Keratinocyte (primary cell): ENCODE measurements around the gene DACH1. TPM values are rescaled to one million over a fixed set of nuclear protein-coding genes. Genes with fewer than 3 reads are reported as not detected.

Experiments used
- DNase-seq: peaks from one replicate; pipeline ENCODE4 v3.0.0-alpha.2; 2011; ENCODE audit warnings: low read depth, missing footprints, low spot score
- FAIRE-seq: peaks from 2 replicates; lab custom pipeline; 2011; peaks lifted over from hg19 to GRCh38; lab: Jason Lieb, UNC
- H2AFZ ChIP-seq: 2 replicates; pipeline ENCODE4 v1.6.0; 2012; ENCODE audit warnings: low read length, control low read depth, inconsistent platforms; ENCODE audit not compliant: control insufficient read depth
- H3K27ac ChIP-seq: 2 replicates; pipeline ENCODE4 v1.5.1; 2011; ENCODE audit warnings: low read length; ENCODE audit not compliant: control insufficient read depth, insufficient read depth
- H3K27me3 ChIP-seq: 3 replicates; pipeline ENCODE4 v1.6.0; 2011; ENCODE audit warnings: low read length; ENCODE audit not compliant: control insufficient read depth, insufficient read depth; ENCODE audit errors: extremely low read depth
- H3K36me3 ChIP-seq, 2 experiments: 2 replicates in 1 of 2; 3 replicates in 1 of 2; pipeline ENCODE4 v1.5.1; 2011; ENCODE audit warnings: low read length in 2 of 2, mild to moderate bottlenecking in 1 of 2; ENCODE audit not compliant: control insufficient read depth in 2 of 2, insufficient read depth in 2 of 2; ENCODE audit errors: extremely low read depth in 1 of 2
- H3K4me1 ChIP-seq: 3 replicates; pipeline ENCODE4 v1.5.1; 2011; ENCODE audit warnings: low read length; ENCODE audit not compliant: control insufficient read depth, insufficient read depth; ENCODE audit errors: extremely low read depth
- H3K4me2 ChIP-seq: 3 replicates; pipeline ENCODE4 v1.6.0; 2011; ENCODE audit warnings: low read depth, low read length; ENCODE audit not compliant: control insufficient read depth, insufficient read depth; ENCODE audit errors: extremely low read depth
- H3K4me3 ChIP-seq, 3 experiments: fragments of 200-600 bp in 1 of 3; sonication (generic) in 1 of 3; 2 replicates in 2 of 3; 3 replicates in 1 of 3; pipeline ENCODE4 v1.5.1; 2011 to 2016; ENCODE audit warnings: low read length in 3 of 3, mild to moderate bottlenecking in 3 of 3, control low read depth in 2 of 3, inconsistent platforms in 1 of 3, low read depth in 1 of 3, mixed read lengths in 1 of 3, mixed run types in 1 of 3, moderate library complexity in 1 of 3; ENCODE audit not compliant: control insufficient read depth in 2 of 3, insufficient read depth in 2 of 3; ENCODE audit errors: extremely low read depth in 1 of 3
- H3K79me2 ChIP-seq: 2 replicates; pipeline ENCODE4 v1.6.0; 2012; ENCODE audit warnings: low read length; ENCODE audit not compliant: control insufficient read depth, insufficient read depth
- H3K9ac ChIP-seq: 3 replicates; pipeline ENCODE4 v1.6.0; 2011; ENCODE audit warnings: low read length; ENCODE audit not compliant: control insufficient read depth, insufficient read depth; ENCODE audit errors: extremely low read depth
- H3K9me1 ChIP-seq: 3 replicates; pipeline ENCODE4 v1.6.0; 2011; ENCODE audit warnings: low read length; ENCODE audit not compliant: control insufficient read depth, insufficient read depth; ENCODE audit errors: extremely low read depth
- H3K9me3 ChIP-seq: 2 replicates; pipeline ENCODE4 v1.5.1; 2012; ENCODE audit warnings: low read depth, low read length; ENCODE audit not compliant: control insufficient read depth
- H4K20me1 ChIP-seq: 3 replicates; pipeline ENCODE4 v1.6.0; 2011; ENCODE audit warnings: low read length; ENCODE audit not compliant: control insufficient read depth, insufficient read depth; ENCODE audit errors: extremely low read depth
- EZH2 ChIP-seq: IDR thresholded peaks from one replicate; pipeline ENCODE4 v1.6.1; 2012; ENCODE audit warnings: inconsistent platforms, mild to moderate bottlenecking, low read length, moderate library complexity
- dilution Hi-C: fragments of 300-500 bp; cut with MboI; formaldehyde crosslinking; loops from one replicate; pipeline ENCODE4 v1.7.0; 2020; ENCODE audit warnings: low sequenced_read_pairs; ENCODE audit not compliant: extremely low pct_ligation_motif_present
- polyA plus RNA-seq, 5 experiments: library from polyadenylated mRNA; depleted of rRNA in 3 of 5; stranded (reverse) in 3 of 5; stranded (forward) in 1 of 5; unstranded in 1 of 5; fragments of >200 nt; gene quantifications; 1 replicate in 1 of 5; 2 replicates in 3 of 5; 3 replicates in 1 of 5; pipeline versions ENCODE4 v1.2.1 to v1.2.3, GENCODE V29; 2011 to 2012; ENCODE audit warnings: missing spikeins in 2 of 5, low read depth in 1 of 5, low replicate concordance in 1 of 5
- TF ChIP-seq, protein P1 (sequence below), 3 experiments: IDR thresholded peaks in 1 of 3; conservative IDR thresholded peaks in 1 of 3; optimal IDR thresholded peaks in 1 of 3; 2 replicates in 2 of 3; 3 replicates in 1 of 3; pipeline versions ENCODE3 to v1.5.1; 2011; ENCODE audit warnings: low read length in 3 of 3, mild to moderate bottlenecking in 3 of 3, moderate library complexity in 2 of 3, control low read depth in 1 of 3, inconsistent platforms in 1 of 3; ENCODE audit not compliant: insufficient read depth in 2 of 3; ENCODE audit errors: extremely low read depth in 1 of 3

The DACH1 gene
- polyA plus RNA-seq, 1 donor (not counting 4 experiments of a cell fraction or from before 2014, with no cell fraction given), result not detected

DNA sequence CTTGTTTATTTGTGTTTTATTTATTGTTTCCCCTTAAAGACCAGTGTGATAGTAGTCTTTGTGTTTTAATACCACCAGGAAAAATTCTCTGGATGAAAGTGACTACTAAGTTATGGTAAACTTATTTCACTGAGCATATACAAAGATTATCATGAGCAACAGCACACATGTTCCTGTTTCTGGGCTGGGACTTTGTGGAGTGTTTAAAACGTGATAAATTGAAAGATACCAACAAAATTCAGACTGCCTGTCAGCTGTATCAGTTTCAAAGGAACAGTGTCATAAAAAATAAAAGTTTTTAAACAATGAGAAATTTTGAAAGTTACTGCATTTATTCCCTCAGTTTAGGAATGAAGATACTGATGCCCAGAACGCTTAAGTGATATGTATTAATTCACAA lies 259.4 kb downstream of the DACH1 start:
- FAIRE-seq (no peak), DNase-seq (no peak)
- H2AFZ ChIP-seq, result no peak overlapping the region
- no peaks in the 10 kb centered on the region for H3K4me1 ChIP-seq
- no peaks in the 10 kb centered on the region for H3K36me3 ChIP-seq
- dilution Hi-C loops, result no loop called here
- H3K4me2 ChIP-seq, result no peak overlapping the region
- H3K9ac ChIP-seq, result no peak overlapping the region
- H3K4me3 ChIP-seq, result no peak overlapping the region
- H3K79me2 ChIP-seq, result no peaks in the 10 kb centered on the region
- no peaks in the 10 kb centered on the region for H3K9me3 ChIP-seq
- TF ChIP-seq, protein P1, sequence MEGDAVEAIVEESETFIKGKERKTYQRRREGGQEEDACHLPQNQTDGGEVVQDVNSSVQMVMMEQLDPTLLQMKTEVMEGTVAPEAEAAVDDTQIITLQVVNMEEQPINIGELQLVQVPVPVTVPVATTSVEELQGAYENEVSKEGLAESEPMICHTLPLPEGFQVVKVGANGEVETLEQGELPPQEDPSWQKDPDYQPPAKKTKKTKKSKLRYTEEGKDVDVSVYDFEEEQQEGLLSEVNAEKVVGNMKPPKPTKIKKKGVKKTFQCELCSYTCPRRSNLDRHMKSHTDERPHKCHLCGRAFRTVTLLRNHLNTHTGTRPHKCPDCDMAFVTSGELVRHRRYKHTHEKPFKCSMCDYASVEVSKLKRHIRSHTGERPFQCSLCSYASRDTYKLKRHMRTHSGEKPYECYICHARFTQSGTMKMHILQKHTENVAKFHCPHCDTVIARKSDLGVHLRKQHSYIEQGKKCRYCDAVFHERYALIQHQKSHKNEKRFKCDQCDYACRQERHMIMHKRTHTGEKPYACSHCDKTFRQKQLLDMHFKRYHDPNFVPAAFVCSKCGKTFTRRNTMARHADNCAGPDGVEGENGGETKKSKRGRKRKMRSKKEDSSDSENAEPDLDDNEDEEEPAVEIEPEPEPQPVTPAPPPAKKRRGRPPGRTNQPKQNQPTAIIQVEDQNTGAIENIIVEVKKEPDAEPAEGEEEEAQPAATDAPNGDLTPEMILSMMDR (optimal IDR thresholded peaks at IDR 0.05 in 1 of 3, IDR thresholded peaks at IDR 0.05 in 1 of 3, conservative IDR thresholded peaks at IDR 0.05 in 1 of 3; ENCODE audit: extremely low read depth in 1 of 3, insufficient read depth in 2 of 3, low read length in 3 of 3), result no peak
- no peak for TF ChIP-seq EZH2
- no peaks in the 10 kb centered on the region for H4K20me1 ChIP-seq
- H3K27ac ChIP-seq, result no peak overlapping the region
- H3K9me1 ChIP-seq, result no peaks in the 10 kb centered on the region
- no peaks in the 10 kb centered on the region for H3K27me3 ChIP-seq

DNA sequence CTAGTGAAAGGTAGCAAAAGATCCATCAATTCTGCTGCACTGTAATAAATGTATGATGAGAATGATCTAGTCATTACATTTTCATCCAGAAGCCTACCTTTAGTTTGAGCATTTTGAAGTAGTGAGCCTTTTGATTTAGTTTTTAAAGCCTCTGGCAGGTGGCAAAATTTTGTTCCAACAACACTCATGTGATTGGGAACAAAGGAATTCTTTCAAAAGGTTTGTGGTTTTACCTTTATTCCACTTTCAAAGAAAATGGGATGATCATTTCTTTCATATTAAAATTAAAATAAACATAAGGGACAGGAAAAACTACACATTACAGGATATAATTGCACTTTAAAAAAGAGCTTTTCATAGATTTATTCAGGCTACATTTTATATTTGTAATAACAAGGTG lies 260.2 kb downstream of the DACH1 start:
- TF ChIP-seq EZH2, result no peak
- TF ChIP-seq, protein P1 (optimal IDR thresholded peaks at IDR 0.05 in 1 of 3, IDR thresholded peaks at IDR 0.05 in 1 of 3, conservative IDR thresholded peaks at IDR 0.05 in 1 of 3; ENCODE audit: extremely low read depth in 1 of 3, insufficient read depth in 2 of 3, low read length in 3 of 3), result no peak
- dilution Hi-C loops, result no loop called here

More for the DNA sequence above, 260.2 kb downstream of the DACH1 start:
- FAIRE-seq, result no peak
- H3K4me3 ChIP-seq, result no peak overlapping the region
- no peak overlapping the region for H2AFZ ChIP-seq
- no peaks in the 10 kb centered on the region for H3K36me3 ChIP-seq
- no peak overlapping the region for H3K4me2 ChIP-seq
- no peak overlapping the region for H3K9ac ChIP-seq
- DNase-seq, result no peak
- no peaks in the 10 kb centered on the region for H3K9me1 ChIP-seq
- no peaks in the 10 kb centered on the region for H4K20me1 ChIP-seq
- no peaks in the 10 kb centered on the region for H3K4me1 ChIP-seq
- H3K9me3 ChIP-seq, result no peaks in the 10 kb centered on the region
- H3K27me3 ChIP-seq, result no peaks in the 10 kb centered on the region
- H3K79me2 ChIP-seq, result no peaks in the 10 kb centered on the region
- H3K27ac ChIP-seq, result no peak overlapping the region
